HEK293T (cell line): Measurements from ENCODE around the gene GPD1.

ENCODE experiments used
- ARNT ChIP-seq: fragments of 450-650 bp; IDR thresholded peaks from 2 replicates; pipeline ENCODE4 v1.6.1; 2017; ENCODE audit warnings: mild to moderate bottlenecking
- BHLHE40 ChIP-seq: fragments of 450-650 bp; IDR thresholded peaks from 2 replicates; pipeline ENCODE4 v1.6.1; 2016; ENCODE audit warnings: mild to moderate bottlenecking, moderate library complexity, borderline replicate concordance
- ELF4 ChIP-seq: fragments of 450-650 bp; IDR thresholded peaks from 2 replicates; pipeline ENCODE4 v1.6.1; 2017; ENCODE audit warnings: antibody characterized with exemption
- FOXA1 ChIP-seq: fragments of 450-650 bp; IDR thresholded peaks from 2 replicates; pipeline ENCODE4 v1.6.1; 2016; ENCODE audit warnings: mild to moderate bottlenecking
- FOXK2 ChIP-seq: fragments of 450-650 bp; IDR thresholded peaks from 2 replicates; pipeline ENCODE4 v1.6.1; 2016; ENCODE audit warnings: mild to moderate bottlenecking
- FOXM1 ChIP-seq: fragments of 450-650 bp; IDR thresholded peaks from 2 replicates; pipeline ENCODE4 v1.6.1; 2017; ENCODE audit warnings: mild to moderate bottlenecking, borderline replicate concordance
- HDGF ChIP-seq: fragments of 450-650 bp; IDR thresholded peaks from 2 replicates; pipeline ENCODE4 v1.6.1; 2017; ENCODE audit warnings: antibody characterized with exemption, borderline replicate concordance
- NFRKB ChIP-seq: fragments of 450-650 bp; IDR thresholded peaks from 2 replicates; pipeline ENCODE4 v1.6.1; 2016; ENCODE audit warnings: mild to moderate bottlenecking, moderate library complexity
- SP1 ChIP-seq: fragments of 450-650 bp; IDR thresholded peaks from 2 replicates; pipeline ENCODE4 v1.6.1; 2017

DNA sequence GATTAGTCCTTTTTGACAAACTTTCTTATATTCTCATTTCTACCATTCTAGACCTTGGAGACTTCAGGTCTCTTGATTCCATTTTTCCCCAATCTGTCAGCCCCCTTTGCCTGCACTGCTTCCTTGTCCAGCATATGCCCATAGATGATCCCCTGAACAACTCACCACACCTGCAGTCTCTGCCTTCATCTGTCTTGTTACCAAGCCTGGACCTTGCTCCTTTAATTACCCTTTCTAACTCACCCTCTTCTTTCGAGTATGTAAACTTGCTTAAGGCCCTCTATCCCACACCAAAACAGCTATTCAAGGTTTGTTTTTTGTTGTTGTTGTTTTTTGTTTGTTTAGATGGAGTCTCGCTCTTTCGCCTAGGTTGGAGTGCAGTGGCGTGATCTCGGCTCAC, 17.8 kb downstream of the GPD1 start:
- TF ChIP-seq ELF4 (no peak), FOXK2 (no peak), BHLHE40 (no peak), ARNT (no peak), SP1 (no peak), NFRKB (no peak), FOXM1 (no peak), HDGF (no peak), FOXA1 (no peak)
